MG63 (cell line): ENCODE results near the gene LSP1. TPM values are rescaled to one million over a fixed set of nuclear protein-coding genes. Genes with fewer than 3 reads are reported as not detected.
"Not testable (repeated sequence)": the region's sequence is repeated elsewhere in the genome, so short reads cannot be mapped to it uniquely, and the experiment has no call there.

Experiments used
- DNase-seq: peaks from one replicate; pipeline ENCODE4 v3.0.0-alpha.2; 2020
- H3K27me3 ChIP-seq: fragments of 250-450 bp; sonication (Bioruptor Pico); 2 replicates; pipeline ENCODE4 v1.5.1; 2020; ENCODE audit warnings: mild to moderate bottlenecking, moderate library complexity
- H3K36me3 ChIP-seq: fragments of 250-450 bp; sonication (Bioruptor Pico); 2 replicates; pipeline ENCODE4 v1.5.1; 2020; ENCODE audit warnings: mild to moderate bottlenecking, moderate library complexity
- H3K4me3 ChIP-seq: fragments of 250-450 bp; sonication (Bioruptor Pico); 2 replicates; pipeline ENCODE4 v1.5.1; 2020; ENCODE audit warnings: mild to moderate bottlenecking, moderate library complexity
- H3K9me3 ChIP-seq: fragments of 250-450 bp; sonication (Bioruptor Pico); 2 replicates; pipeline ENCODE4 v1.5.1; 2020; ENCODE audit warnings: mild to moderate bottlenecking, moderate library complexity
- total RNA-seq: library from RNA; depleted of rRNA; stranded (reverse); fragments of >200 nt; shearing (Covaris generic); gene quantifications from 2 replicates; pipeline ENCODE4 v1.2.3, GENCODE V29; 2014; ENCODE audit warnings: low replicate concordance

The LSP1 gene
- total RNA-seq, 1 experiment from 2014 or later, result 66.6 TPM

GRCh38 chr11:1864831-1865665 is 12.2 kb downstream of the LSP1 start:
- Histone ChIP-seq H3K27me3 (0 out of 2 replicates have a peak, but pooled peaks cover 3% of the 10 kb centered on the region), H3K9me3 (no peaks in the 10 kb centered on the region), H3K36me3 (no peaks in the 10 kb centered on the region), H3K4me3 (no peak overlapping the region)
- DNase-seq, result no peak

DNA sequence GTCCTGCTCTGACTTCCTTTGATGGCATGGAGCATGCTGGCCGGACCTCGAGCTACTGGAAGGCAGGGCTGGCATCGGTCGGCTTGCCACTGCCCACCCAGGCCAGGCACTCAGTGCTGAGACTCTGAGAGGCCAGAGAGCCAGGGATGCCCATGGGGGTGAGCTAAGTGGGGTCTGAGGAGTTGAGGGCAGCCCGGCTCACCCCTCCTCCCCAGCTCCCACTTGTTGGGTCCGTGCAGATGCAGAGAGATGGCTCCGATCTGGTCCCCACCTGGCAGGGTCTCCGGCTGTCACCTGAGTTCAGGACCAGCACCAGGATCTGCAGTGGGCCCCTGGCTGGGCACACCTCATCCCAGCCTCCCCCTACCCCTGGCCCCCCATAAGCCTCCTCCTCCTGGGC is 13.3 kb downstream of the LSP1 start:
- Histone ChIP-seq H3K27me3 (0 out of 2 replicates have a peak, but pooled peaks cover 2% of the 10 kb centered on the region), H3K36me3 (0 out of 2 replicates have a peak, but pooled peaks cover under 1% of the 10 kb centered on the region), H3K9me3 (no peaks in the 10 kb centered on the region), H3K4me3 (no peak overlapping the region)
- no peak for DNase-seq

GRCh38 chr11:1866776-1867175 is 13.9 kb downstream of the LSP1 start:
- Histone ChIP-seq H3K9me3 (no peaks in the 10 kb centered on the region), H3K27me3 (0 out of 2 replicates have a peak, but pooled peaks cover 2% of the 10 kb centered on the region), H3K36me3 (0 out of 2 replicates have a peak, but pooled peaks cover 2% of the 10 kb centered on the region), H3K4me3 (no peak overlapping the region)
- no peak for DNase-seq

GRCh38 chr11:1867381-1867780 is 14.5 kb downstream of the LSP1 start:
- 0 out of 2 replicates have a peak, but pooled peaks cover 2% of the 10 kb centered on the region for H3K27me3 ChIP-seq
- 0 out of 2 replicates have a peak, but pooled peaks cover 2% of the 10 kb centered on the region for H3K36me3 ChIP-seq
- no peak for DNase-seq
- H3K9me3 ChIP-seq, result no peaks in the 10 kb centered on the region
- H3K4me3 ChIP-seq, result no peak overlapping the region

- Histone ChIP-seq H3K9me3 (no peaks in the 10 kb centered on the region), H3K4me3 (peak overlapping the region; percentile 57), H3K27me3 (0 out of 2 replicates have a peak, but pooled peaks cover 2% of the 10 kb centered on the region), H3K36me3 (0 out of 2 replicates have a peak, but pooled peaks cover 2% of the 10 kb centered on the region)
- DNase-seq, result no peak
These were observed 15.3 kb downstream of the LSP1 start for GRCh38 chr11:1868056-1868635.

DNA sequence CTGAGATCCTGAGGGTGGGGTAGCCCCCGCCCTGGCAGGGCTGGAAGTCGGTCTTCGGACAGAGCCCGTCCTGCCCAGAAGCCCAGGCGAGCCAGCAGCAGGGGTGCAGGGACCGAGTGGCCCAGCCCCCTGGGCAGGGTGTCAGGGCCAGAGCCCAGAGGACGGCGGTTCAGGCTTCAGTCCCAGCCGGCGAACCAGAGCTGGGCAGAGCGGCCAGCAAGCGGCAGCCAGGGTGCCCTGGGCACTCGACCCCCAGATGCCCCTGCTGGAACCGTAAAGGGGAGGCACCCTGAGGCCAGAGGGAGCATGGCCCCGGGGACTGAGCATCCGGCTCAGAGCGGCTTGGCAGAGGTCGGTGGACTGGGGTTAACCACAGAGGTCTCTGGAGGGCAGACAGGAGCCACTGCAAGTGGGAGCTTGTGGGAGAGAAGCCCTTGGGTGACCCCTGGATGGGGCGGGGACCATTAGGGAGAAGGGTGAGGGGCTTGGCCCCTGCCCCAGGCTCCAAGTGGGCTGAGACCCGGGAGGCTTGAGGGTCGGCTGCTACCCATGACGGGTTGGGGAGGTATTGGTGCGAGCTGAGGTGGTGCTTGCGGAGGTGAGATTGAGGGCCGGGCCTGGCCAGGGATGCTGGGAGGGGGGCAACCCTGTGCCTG is 15.9 kb downstream of the LSP1 start:
- peak; percentile 88 for DNase-seq
- Histone ChIP-seq H3K36me3 (0 out of 2 replicates have a peak, but pooled peaks cover 2% of the 10 kb centered on the region), H3K27me3 (0 out of 2 replicates have a peak, but pooled peaks cover 2% of the 10 kb centered on the region), H3K4me3 (peak overlapping the region; percentile 57), H3K9me3 (no peaks in the 10 kb centered on the region)

GRCh38 chr11:1869427-1870325 is 16.8 kb downstream of the LSP1 start:
- DNase-seq, result peak; percentile 44
- Histone ChIP-seq H3K4me3 (peak overlapping the region; percentile 57), H3K36me3 (0 out of 2 replicates have a peak, but pooled peaks cover 2% of the 10 kb centered on the region), H3K9me3 (no peaks in the 10 kb centered on the region), H3K27me3 (0 out of 2 replicates have a peak, but pooled peaks cover 2% of the 10 kb centered on the region)

DNA sequence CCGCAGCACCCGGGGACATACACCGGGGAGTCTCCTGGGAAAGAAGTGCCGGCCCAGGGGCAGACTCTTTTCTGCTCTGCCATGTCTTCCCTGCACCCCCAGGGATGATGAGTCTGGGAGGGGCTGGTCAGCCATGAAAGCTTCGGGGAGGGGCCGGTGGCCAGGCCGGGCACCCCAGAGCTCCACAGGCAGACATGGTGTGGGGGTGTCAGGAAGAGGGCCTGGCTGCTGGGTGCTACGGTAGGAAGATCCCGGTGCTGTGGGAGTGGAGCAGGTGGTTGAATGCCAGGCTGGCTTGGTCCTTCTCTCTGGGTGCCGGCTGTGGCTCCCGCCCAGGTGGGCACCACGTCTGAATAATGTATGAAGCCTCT is 17.4 kb downstream of the LSP1 start:
- Histone ChIP-seq H3K9me3 (no peaks in the 10 kb centered on the region), H3K36me3 (0 out of 2 replicates have a peak, but pooled peaks cover 2% of the 10 kb centered on the region), H3K27me3 (0 out of 2 replicates have a peak, but pooled peaks cover 2% of the 10 kb centered on the region), H3K4me3 (peak overlapping the region; percentile 57)
- no peak for DNase-seq

DNA sequence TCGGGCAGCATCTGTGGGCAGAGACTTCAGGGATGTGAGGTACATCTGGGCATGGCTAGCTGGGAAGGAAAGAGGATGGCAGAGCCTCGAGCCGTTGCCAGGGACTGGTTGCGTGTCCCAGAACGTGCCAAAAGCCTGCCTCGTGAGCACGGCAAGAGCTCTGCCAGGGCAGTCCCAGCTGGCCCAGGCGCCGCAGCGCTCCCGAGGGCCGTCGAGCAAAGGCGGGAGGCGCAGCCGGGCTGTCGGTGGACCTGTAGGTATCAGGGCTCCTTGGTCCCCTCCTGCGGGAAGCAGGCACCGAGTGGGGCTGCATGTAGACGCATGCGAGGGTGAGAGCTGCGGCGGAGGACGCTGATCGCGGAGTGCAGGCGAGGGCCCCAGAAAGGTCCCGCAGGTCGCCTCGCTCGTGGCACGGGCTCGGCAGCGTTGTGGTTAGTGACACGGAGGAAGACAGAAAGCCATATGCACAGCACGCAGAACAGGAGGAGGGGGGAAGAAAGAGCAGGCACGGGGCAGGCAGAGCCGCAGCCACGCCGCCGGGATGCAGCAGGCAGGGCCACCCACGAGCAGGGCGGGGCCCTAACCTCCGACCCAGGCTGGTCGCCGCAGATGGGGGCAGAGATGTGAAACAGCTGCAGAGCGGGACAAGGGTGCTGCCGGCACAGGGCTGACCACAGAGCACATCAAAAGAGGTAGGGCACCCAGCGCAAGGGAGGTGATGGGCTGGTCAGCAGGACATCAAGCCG is 18.0 kb downstream of the LSP1 start:
- DNase-seq, result peak; percentile 88
- peak overlapping the region; percentile 57 for H3K4me3 ChIP-seq
- H3K27me3 ChIP-seq, result 0 out of 2 replicates have a peak, but pooled peaks cover 2% of the 10 kb centered on the region
- H3K36me3 ChIP-seq, result 0 out of 2 replicates have a peak, but pooled peaks cover 2% of the 10 kb centered on the region
- no peaks in the 10 kb centered on the region for H3K9me3 ChIP-seq

DNA sequence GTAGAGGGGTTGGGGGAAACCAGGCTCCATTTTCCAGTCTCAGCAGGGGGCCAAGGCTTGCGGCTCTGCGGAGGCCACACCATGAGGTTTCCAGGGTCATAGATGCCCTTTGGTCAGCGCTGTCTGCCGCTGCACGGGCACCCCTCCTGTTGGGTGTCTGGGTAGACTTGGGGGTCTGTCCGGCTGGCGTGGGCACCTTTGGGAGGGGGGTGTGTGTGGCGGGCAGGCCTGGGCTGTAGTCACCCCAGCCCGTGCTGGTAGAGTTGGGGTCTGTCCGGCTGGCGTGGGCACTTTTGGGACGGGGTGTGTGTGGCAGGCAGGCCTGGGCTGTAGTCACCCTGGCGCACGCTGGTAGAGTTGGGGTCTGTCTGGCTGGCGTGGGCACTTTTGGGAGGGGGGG is 18.6 kb downstream of the LSP1 start:
- DNase-seq, result no peak
- H3K4me3 ChIP-seq, result peak overlapping the region; percentile 57
- H3K9me3 ChIP-seq, result no peaks in the 10 kb centered on the region
- H3K27me3 ChIP-seq, result 0 out of 2 replicates have a peak, but pooled peaks cover 2% of the 10 kb centered on the region
- 0 out of 2 replicates have a peak, but pooled peaks cover 2% of the 10 kb centered on the region for H3K36me3 ChIP-seq

- 0 out of 2 replicates have a peak, but pooled peaks cover 2% of the 10 kb centered on the region for H3K36me3 ChIP-seq
- no peak for DNase-seq
- H3K4me3 ChIP-seq, result peak overlapping the region; percentile 57
- H3K9me3 ChIP-seq, result no peaks in the 10 kb centered on the region
- 0 out of 2 replicates have a peak, but pooled peaks cover 2% of the 10 kb centered on the region for H3K27me3 ChIP-seq
These were observed 19.5 kb downstream of the LSP1 start for GRCh38 chr11:1872267-1872985.

DNA sequence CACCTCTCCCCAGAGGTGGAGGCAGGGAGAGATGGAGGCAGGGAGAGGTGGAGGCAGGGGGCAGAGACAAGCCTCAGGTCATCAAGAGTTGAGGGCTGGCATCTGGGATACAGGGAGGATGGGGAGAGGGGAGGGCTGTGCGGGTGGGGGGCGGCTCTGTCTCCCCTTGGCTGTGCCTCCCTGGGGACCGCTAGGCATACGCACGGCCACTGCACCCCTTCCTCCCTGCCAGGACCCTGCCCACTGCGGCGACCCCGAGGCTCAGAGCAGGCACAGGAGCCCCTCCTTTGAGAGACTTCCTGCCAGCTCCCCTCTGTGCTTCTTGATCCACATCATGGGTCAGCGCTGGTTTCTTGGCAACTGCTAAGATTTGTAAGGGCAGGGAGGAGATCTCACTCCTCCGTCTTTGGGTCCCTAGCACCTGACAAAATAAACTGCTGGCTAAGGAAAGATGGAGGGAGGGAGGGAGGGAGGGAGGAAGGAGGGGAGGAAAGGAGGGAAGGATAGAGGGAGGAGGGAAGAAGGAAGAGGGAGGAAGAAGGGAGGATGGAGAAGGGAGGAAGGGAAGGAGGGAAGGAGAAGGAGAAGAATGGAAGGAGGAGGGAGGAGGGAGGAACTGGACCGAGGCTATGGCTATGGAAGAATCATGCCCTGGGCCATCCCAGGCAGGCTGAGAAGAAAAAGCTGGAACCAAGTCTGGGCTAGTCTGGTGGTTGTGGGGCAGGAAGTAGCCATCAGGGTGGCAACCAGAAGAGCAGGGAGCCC is 20.3 kb downstream of the LSP1 start:
- H3K4me3 ChIP-seq, result peak overlapping the region; percentile 32
- peaks cover 8% of the 10 kb centered on the region; the same call in 1 of the 2 replicates for H3K36me3 ChIP-seq
- peak; percentile 79 for DNase-seq
- H3K27me3 ChIP-seq, result 0 out of 2 replicates have a peak, but pooled peaks cover 2% of the 10 kb centered on the region
- no peaks in the 10 kb centered on the region for H3K9me3 ChIP-seq

DNA sequence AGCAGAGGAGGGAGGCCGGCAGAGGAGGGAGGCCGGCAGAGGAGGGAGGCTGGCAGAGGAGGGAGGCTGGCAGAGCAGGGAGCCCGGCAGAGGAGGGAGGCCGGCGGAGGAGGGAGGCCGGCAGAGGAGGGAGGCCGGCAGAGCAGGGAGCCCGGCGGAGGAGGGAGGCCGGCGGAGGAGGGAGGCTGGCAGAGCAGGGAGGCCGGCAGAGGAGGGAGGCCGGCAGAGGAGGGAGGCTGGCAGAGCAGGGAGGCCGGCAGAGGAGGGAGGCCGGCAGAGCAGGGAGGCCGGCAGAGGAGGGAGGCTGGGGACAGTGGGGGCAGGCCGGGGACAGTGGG is 20.9 kb downstream of the LSP1 start:
- not testable (repeated sequence) for H3K36me3 ChIP-seq, DNase-seq, H3K27me3 ChIP-seq, H3K9me3 ChIP-seq
- peak overlapping the region; percentile 32 for H3K4me3 ChIP-seq

- H3K36me3 ChIP-seq, H3K9me3 ChIP-seq, DNase-seq, H3K4me3 ChIP-seq, H3K27me3 ChIP-seq: not testable (repeated sequence)
These were observed 21.7 kb downstream of the LSP1 start for GRCh38 chr11:1874441-1875092.
